ENCODE data around the gene TYRO3.
A peak's percentile ranks its signal among the peaks of the same experiment; 100 is the strongest.

TYRO3 gene

DNA sequence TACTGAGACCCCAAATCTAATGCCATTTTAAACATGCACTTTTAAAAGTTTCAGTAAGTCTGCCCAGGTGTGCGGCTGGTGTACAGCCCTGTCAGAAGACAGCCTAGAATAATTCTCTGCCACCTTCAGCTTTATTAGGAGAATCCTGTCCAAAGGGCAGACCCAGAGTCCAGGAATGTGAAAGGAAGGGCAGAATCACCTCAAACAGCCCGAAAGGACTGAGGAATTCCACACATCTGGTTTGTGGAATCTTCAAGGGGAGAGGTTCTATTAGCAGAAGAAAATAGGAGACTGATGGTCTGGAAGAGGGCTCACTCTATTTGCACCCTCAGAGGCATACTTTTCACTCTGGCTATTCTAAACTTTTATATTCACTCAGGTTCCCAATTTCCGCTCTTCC is 46.6 kb downstream of the TYRO3 start:
- no peak for DNase-seq (ENCODE audit: low read depth)

DNA sequence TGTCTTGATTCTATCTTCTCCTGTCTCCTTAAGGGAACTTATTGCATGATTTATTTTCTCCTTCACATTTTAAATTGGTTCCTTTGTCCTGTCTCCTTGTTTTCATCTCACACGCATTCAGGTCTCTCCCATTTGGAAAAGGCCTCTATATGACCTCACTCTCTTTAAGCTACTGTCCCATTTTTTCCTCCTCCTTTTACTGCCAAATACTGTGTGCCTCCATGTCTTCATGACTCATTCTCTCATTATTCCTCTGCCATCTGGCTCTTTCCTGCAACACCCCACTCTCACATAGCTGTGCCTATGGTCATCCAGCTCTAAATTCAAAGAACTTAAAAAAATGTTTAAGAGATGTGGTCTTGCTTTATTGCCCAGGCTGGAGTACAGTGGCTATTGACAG is 48.0 kb downstream of the TYRO3 start:
- peak; percentile 80 for DNase-seq (ENCODE audit: low read depth)

DNA sequence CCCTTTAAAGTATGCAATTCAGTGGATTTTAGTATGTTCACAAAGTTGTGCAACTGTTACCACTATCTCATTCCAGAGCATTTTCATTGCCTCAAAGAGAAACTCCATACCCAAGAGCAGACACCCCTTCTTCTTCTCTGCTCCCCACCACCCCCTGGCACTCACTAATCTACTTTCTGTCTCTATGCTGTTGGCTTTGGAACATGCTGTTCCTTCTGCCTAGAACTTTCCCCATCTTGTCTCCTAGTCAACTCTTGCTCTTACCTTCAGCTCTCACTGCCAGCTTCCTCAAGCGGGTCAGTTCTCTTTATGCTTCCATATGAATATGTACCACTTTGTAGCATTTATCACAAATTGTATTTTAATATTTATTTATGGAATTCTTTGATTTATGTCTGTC is 50.1 kb downstream of the TYRO3 start:
- peak; percentile 54 for DNase-seq (ENCODE audit: low read depth)

DNA sequence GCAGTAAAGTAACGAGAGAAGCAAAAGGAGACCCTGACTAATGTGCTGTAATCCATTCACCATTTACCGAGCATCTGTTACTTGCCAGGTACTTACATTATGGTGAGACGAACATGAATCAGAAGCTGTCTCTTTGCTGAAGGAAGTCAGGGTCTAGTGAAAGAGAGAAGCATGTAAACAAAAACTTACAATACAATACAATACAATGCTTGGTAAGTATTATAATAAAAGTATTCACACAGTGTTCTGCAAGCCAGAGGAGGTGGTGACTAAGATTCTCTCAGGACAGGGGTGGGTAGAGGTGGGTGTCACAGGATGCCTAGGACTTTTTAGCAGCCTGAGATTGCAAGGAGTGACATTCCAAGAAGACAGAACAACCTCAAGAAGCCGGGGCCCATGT is 51.0 kb downstream of the TYRO3 start:
- no peak for DNase-seq (ENCODE audit: low read depth)

DNA sequence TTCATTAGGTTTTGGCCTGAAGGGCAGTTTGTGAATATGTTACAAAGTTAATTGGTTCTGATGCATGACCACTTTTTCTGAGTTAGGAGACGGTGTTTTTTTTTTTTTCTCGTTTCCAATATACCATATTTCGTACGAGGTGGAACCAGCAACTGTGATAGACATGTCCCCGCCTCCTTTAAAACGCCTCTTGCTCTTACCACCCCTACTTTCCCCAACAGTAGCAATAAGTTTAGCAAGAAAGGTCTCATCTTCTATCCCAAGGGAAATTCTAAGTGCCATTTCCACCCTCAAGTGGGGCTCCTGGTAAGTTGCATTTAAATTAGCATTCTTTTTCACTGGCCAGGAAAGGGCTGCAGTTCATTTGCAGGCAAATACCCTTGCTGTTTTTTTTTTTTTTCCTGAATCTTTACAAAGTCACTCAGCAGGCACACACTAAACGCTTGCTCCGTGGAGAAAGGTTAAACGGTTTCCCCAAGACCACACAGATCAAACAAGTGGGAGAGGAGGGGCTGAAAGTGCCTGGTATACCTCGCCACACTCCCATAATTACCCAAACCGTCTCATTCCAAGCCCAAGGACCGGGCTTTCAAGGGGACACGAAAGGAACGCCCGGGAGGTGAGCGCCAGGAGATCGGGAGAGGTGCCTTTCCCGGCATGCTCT is 61.7 kb downstream of the TYRO3 start:
- DNase-seq (ENCODE audit: low read depth) = no peak

DNA sequence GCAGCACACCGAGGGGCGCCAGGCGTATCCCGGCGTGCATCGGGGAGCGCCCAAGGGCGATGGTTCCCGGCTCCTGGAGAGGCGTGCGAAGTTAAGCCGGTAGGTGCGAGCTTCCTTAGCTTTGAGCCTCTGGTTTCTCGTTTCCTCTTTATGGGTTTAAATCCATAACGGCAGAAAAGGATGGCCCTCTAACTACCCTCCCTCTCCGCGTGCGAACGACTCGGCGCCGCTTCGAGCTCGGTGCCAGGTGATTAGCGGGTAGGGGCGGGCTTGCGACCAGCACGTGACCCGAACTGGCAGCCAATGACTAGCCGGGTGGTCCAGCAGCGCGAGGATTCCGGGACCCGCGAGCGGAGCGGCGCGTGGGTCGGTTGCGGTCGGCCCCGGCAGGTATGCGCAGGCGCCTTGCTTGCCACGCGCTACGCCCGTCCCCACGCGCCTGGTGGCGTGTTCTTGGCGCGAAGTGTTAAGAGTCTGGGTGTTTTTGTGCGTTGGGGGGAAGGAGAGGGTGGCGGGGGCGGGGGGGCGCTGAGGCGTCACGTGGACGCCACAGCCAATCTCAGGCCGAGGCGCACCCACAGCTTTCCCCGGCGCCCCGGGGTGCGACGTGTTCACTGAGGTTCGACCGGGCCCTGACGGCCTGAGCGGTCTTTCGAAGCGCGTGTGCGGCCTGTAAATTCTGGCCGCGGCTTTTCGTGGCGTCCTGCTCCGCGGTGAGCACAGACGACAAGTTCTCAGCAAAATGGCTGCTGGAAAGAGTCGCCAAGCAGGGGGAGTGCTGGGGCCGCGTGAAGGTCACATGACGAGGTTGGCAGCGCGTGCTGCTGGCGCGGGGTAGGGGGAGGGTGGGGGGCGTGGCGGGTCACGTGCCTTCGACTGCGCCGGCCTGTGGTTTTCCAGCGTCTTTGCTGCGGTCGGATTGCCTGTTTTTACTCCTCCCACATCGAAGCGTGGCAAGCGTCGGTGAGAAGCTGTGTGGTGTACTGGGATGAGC is 62.5 kb downstream of the TYRO3 start:
- DNase-seq (ENCODE audit: low read depth) = peak; percentile 87

DNA sequence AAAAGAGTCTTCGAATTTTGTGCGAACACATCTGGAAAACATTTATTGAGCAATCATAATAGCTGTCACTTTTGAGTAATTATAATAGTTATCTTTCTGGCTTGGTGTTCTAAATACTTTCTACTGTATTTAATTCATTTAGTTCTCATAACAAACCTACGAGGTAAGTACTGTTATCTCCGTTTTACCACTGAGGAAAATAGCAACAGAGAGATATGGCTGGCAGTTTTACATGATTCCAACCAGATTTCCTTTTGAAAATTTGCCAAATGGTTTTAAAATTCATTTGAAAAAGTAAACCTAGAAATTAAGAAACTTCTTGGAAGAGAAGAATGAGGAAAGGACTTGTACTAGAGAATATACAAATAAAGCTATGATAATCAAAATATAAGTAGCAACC is 63.9 kb downstream of the TYRO3 start:
- peak; percentile 80 for DNase-seq (ENCODE audit: low read depth)

DNA sequence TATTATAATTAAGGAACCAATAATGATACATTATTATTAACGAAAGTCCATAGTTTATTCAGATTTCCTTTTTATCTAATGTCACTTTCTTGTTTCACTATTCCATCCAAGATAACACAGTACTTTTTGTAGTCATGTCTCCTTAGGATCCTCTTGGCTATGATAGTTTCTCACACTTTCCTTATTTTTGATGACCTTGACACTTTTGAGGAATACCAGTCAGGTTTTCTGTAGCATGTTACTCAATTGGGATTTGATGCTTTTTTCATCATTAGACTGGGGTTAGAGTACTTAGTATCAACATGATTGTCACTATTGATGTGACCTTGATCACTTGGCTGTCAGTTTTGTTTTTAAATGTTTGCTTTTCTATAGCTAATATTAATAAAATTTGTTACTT is 68.2 kb downstream of the TYRO3 start:
- DNase-seq (ENCODE audit: low read depth) = no peak

DNA sequence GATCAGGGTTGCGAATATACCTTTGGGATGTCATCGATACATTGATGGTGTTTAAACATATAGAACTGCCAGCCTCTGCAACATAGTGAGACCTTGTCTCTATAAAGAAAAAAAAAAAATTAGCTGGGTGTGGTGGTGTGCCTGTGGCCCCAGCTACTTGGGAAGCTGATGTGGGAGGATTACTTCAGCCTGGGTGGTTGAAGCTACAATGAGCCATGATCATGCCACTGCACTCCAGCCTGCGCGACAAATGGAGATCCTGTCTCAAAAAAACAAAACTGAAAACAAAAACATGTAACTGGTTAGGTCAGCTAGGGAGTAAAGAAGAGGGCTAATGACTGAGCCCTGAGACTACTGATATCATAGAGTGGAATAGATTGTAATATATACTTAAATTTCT is 70.5 kb downstream of the TYRO3 start:
- DNase-seq (ENCODE audit: low read depth) = no peak

DNA sequence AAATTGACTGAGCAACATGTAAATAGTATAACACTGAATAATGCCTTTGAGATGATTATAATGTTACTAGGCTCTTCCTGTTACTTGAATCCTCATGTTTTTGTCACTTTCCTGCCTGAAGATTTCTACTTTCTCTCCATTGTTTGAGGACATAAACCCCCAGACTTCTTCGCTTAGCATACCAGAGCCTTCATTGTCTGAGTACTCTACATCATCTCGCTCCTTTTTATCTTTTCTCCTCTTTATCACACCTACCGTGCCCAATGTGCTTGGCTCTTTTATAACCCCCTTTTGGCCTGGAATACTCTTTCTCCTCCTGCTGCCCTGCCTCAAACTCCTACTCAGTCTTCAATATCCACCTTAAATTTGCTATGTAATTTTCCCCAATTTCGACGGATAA is 70.9 kb downstream of the TYRO3 start:
- no peak for DNase-seq (ENCODE audit: low read depth)

DNA sequence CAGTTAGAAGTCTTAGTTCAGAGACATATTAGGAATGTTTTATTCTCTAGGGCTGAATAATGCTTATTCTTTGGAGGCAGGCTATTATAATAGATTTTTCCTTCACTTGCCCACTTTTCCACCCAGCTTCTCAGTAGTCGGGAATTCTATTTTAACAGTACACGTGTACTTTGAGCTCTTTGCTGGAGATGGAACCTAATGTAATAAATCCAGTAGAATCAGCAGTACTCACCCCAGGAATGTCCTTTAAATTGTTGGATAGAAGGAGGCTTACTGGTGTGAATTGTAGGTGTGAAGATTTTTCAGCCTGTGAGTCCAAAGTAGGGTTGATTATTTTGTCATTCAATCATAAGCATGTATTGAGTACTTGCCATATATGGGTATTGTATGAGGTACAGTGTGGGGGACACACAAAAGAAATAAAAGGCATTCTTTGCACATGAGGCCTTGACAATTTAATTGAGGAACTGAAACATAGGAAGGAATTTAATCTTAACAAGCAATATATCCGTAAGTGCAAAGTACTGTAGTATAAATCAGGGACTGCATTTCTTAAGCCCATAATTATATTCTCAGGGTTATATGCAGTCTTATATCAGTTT is 71.7 kb downstream of the TYRO3 start:
- no peak for DNase-seq (ENCODE audit: low read depth)

DNA sequence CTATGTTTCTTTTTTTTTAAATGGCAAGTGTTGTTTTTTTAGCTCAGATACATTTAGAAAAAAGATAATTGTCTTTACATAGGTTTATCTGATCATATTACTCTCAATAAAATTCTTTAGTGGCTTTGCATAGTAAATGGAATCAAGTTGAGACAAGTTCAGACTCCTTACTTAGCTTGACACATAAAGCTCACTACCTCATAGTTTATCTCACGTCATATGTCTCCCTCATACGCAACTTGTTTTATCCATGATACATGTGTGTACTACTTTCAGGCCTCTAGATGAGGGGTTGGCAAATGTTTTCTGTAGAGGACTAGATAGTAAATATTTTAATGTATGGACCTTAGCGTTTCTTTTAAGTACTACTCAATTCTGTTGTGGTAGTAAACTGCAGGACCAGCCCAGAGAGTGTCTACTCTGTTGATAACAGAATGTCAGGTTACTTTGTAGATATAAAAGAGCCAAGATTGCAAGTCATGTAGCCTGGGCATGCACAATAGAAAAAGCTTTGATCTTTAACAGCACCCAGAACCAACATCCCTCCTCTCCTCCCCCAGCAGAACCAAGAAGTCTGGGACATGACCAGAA is 73.0 kb downstream of the TYRO3 start:
- DNase-seq (ENCODE audit: low read depth) = no peak

All from amniotic epithelial cell (primary cell).